Karpas-422 (cell line): ENCODE data around the gene TMED7. TPM values are rescaled to one million over a fixed set of nuclear protein-coding genes. Genes with fewer than 3 reads are reported as not detected.
A peak's percentile ranks its signal among the peaks of the same experiment; 100 is the strongest.
"Not testable (repeated sequence)": the region's sequence is repeated elsewhere in the genome, so short reads cannot be mapped to it uniquely, and the experiment has no call there.

Experiments used
- DNase-seq: peaks from one replicate; pipeline ENCODE4 v3.0.0-alpha.2; 2015
- H2AFZ ChIP-seq: fragments of 200-600 bp; sonication (generic); 2 replicates; pipeline ENCODE4 v1.6.1; 2014; ENCODE audit warnings: antibody characterized with exemption, low read length, mixed read lengths
- H3K27ac ChIP-seq: fragments of 200-600 bp; sonication (generic); 2 replicates; pipeline ENCODE4 v1.5.1; 2014; ENCODE audit warnings: mild to moderate bottlenecking, low read length, moderate library complexity
- H3K27me3 ChIP-seq: fragments of 200-600 bp; sonication (generic); 2 replicates; pipeline ENCODE4 v1.6.1; 2014; ENCODE audit warnings: low read length, mixed read lengths
- H3K36me3 ChIP-seq: fragments of 200-600 bp; sonication (generic); 2 replicates; pipeline ENCODE4 v1.6.1; 2014; ENCODE audit warnings: low read length, mixed read lengths; ENCODE audit not compliant: insufficient read depth
- H3K4me1 ChIP-seq: fragments of 200-600 bp; sonication (generic); 2 replicates; pipeline ENCODE4 v1.6.1; 2014; ENCODE audit warnings: mild to moderate bottlenecking, low read length, mixed read lengths
- H3K4me2 ChIP-seq: fragments of 200-600 bp; sonication (generic); 2 replicates; pipeline ENCODE4 v1.6.1; 2014; ENCODE audit warnings: low read length, low read depth, mild to moderate bottlenecking; ENCODE audit not compliant: poor library complexity, severe bottlenecking
- H3K4me3 ChIP-seq: fragments of 200-600 bp; sonication (generic); 2 replicates; pipeline ENCODE4 v1.5.1; 2014; ENCODE audit warnings: mild to moderate bottlenecking, antibody characterized with exemption, low read length, mixed read lengths
- H3K79me2 ChIP-seq: fragments of 200-600 bp; sonication (generic); 2 replicates; pipeline ENCODE4 v1.6.1; 2014; ENCODE audit warnings: mild to moderate bottlenecking, low read length, mixed read lengths
- H3K9ac ChIP-seq: fragments of 200-600 bp; sonication (generic); 2 replicates; pipeline ENCODE4 v1.6.0; 2014; ENCODE audit warnings: low read length
- H3K9me2 ChIP-seq: fragments of 200-600 bp; sonication (generic), shearing (Covaris generic); replicated peaks from 2 replicates; pipeline ENCODE4 v1.6.0; 2014; ENCODE audit warnings: mild to moderate bottlenecking, low read length, moderate library complexity; ENCODE audit not compliant: insufficient read depth
- H3K9me3 ChIP-seq: fragments of 300-700, 200-600 bp; sonication (generic); 2 replicates; pipeline ENCODE4 v1.6.1; 2014; ENCODE audit warnings: low read length, mixed read lengths
- H4K20me1 ChIP-seq: fragments of 200-600 bp; sonication (generic); 2 replicates; pipeline ENCODE4 v1.6.1; 2014; ENCODE audit warnings: mild to moderate bottlenecking, antibody characterized with exemption, low read length, low read depth; ENCODE audit not compliant: insufficient read depth
- total RNA-seq: library from RNA; depleted of rRNA; stranded (reverse); fragments of >200 nt; shearing (Covaris generic); gene quantifications from 2 replicates; pipeline ENCODE4 v1.2.3, GENCODE V29; 2014; ENCODE audit warnings: low replicate concordance; rRNA removed

The TMED7 gene
- total RNA-seq = 60.8 and 61.1 TPM in 2 replicates

DNA sequence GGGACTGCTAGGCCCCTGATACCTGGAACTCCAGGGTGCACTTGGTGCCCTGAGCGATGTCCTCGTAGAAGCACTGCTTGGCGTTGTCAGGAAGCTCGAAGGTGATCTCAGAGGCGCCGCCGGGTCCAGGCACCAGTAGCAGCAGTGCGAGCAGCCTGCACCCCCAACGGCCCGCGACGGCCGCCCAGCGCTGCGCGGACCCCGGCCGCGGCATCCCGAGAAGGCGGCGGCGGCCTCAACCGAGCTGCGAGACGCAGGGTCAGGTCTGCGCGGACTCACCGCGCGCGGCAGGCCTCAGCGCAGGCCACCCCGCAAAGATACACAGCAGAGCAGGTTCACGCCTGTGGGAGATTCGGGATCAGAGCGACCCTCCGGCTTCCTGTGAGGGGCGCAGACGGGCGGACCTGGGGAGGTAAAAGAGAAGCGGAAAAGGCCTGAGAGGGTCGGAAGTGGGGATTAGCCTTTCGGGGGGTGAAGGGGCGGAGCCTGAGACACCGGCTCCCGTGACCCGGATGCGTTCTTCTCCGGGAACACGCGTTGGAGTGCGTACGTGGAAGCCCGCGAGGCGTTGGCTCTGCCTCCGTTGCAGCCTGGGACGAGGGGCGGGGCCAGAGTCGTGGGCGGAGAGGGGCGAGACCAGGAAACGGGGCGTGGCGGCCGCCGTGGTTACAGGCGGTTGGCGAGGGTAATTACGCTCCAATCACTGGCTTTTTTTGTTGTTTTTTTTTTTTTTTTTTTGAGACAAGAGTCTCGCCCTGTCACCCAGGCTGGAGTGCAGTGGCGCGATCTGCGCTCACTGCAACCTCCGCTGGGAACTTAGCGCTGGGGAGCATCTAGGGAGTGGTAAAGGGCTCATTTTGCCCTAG, at the start of gene TMED7:
Gene TMED7 (minus strand): TSS at position 458 of the 866 bp plus-strand sequence. CDS start 244 bp downstream, at position 214.
- Histone ChIP-seq H2AFZ (peak within 1 kb of the TSS; percentile 71; the same call in 1 of the 2 replicates), H3K79me2 (peaks cover 56% of the 10 kb centered on the region), H3K4me3 (peak within 1 kb of the TSS; percentile 99), H3K4me2 (peak within 1 kb of the TSS; percentile 96), H3K36me3 (peaks cover 21% of the 10 kb centered on the region; the same call in 1 of the 2 replicates), H3K9me2 (no peaks in the 10 kb centered on the region; the same call in 1 of the 2 replicates), H3K4me1 (peaks cover 39% of the 10 kb centered on the region), H3K27me3 (no peaks in the 10 kb centered on the region), H3K9ac (peak within 1 kb of the TSS; percentile 95), H3K27ac (peak within 1 kb of the TSS; percentile 73), H3K9me3 (no peaks in the 10 kb centered on the region), H4K20me1 (peaks cover 6% of the 10 kb centered on the region; the same call in 1 of the 2 replicates)
- peak; percentile 100 for DNase-seq

DNA sequence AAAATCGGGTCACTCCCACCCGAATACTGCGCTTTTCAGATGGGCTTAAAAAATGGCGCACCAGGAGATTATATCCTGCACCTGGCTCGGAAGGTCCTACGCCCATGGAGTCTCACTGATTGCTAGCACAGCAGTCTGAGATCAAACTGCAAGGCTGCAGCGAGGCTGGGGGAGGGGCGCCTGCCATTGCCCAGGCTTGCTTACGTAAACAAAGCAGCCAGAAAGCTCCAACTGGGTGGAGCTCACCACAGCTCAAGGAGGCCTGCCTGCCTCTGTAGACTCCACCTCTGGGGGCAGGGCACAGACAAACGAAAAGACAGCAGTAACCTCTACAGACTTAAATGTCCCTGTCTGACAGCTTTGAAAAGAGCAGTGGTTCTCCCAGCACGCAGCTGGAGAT, 48.9 kb upstream of the TMED7 start:
- H3K4me2 ChIP-seq = not testable (repeated sequence)

DNA sequence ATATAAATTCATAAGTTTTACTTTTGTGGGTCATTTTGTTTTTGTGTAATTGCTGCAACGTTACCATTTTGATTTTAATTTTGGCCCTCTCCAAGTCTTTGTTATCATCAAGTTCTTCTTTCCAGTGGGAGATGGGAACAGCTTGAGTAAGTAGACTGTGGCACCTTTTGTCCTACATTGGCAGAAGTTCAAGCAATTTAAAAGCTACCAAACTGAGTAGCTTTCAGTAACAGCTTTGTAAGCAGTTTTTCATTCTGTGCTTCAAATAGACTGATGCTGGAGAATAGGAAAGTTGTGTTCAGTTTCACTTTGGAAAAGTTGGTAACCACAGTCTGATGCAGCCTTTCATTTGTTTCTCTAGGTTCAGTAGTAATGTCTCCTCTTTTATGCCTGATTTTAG, 47.8 kb upstream of the TMED7 start:
- Histone ChIP-seq H3K79me2 (no peaks in the 10 kb centered on the region), H3K4me1 (no peaks in the 10 kb centered on the region), H3K36me3 (no peaks in the 10 kb centered on the region), H3K9ac (no peak overlapping the region), H3K27me3 (no peaks in the 10 kb centered on the region), H3K9me3 (no peaks in the 10 kb centered on the region), H3K4me3 (no peak overlapping the region), H3K27ac (no peak overlapping the region), H2AFZ (no peak overlapping the region), H3K9me2 (no peaks in the 10 kb centered on the region), H4K20me1 (no peaks in the 10 kb centered on the region), H3K4me2 (no peak overlapping the region)
- DNase-seq = no peak

More for the DNA sequence above, 48.9 kb upstream of the TMED7 start:
- not testable (repeated sequence) for H2AFZ ChIP-seq, H3K79me2 ChIP-seq, DNase-seq, H3K4me3 ChIP-seq, H3K9me3 ChIP-seq, H3K4me1 ChIP-seq, H3K36me3 ChIP-seq, H3K9me2 ChIP-seq, H3K9ac ChIP-seq, H3K27me3 ChIP-seq, H4K20me1 ChIP-seq, H3K27ac ChIP-seq

DNA sequence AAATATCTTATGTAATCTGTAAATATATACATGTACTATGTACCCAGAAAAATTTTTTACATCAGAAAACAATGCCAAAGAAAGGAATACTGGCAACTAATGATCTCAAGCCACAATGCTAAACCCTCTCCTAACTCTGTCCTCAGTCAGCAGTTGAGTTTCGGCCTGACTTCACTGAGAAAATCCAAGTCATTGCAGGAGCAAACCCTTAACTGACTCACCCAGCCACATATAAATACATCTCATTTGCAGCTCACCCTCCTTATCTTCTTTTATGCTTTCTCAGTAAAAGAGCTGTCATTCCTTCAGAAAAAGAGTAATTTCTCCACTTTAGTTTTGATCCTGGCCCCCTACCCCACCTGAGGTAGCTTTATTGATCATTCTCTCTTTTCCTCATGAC, 46.1 kb upstream of the TMED7 start:
- H3K79me2 ChIP-seq = no peaks in the 10 kb centered on the region
- H3K4me3 ChIP-seq = no peak overlapping the region
- H2AFZ ChIP-seq = no peak overlapping the region
- no peaks in the 10 kb centered on the region for H3K9me2 ChIP-seq
- no peaks in the 10 kb centered on the region for H4K20me1 ChIP-seq
- H3K4me2 ChIP-seq = no peak overlapping the region
- H3K27me3 ChIP-seq = no peaks in the 10 kb centered on the region
- H3K27ac ChIP-seq = no peak overlapping the region
- H3K36me3 ChIP-seq = no peaks in the 10 kb centered on the region
- H3K9me3 ChIP-seq = no peaks in the 10 kb centered on the region
- DNase-seq = no peak
- no peaks in the 10 kb centered on the region for H3K4me1 ChIP-seq
- no peak overlapping the region for H3K9ac ChIP-seq

DNA sequence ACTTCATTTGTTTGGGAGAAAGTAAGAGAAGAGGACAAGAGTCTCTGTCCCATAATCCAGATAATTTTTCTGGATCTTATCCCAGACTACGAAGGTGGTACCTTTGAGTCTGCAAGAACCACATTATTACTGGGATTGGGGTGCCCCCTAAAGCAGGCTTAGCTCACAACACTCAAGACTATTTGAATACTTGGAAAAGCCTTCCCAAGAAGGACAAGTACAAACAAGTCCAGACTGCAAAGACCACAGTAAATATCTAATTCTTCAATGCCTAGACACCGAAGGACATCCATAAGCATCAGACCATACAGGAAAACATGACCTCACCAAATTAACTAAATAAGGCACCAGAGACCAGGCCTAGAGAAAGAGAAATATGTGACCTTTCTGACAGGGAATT, 40.2 kb upstream of the TMED7 start:
- no peak for DNase-seq
- no peak overlapping the region for H3K27ac ChIP-seq
- no peak overlapping the region for H3K4me3 ChIP-seq
- H3K4me1 ChIP-seq = no peaks in the 10 kb centered on the region
- H3K4me2 ChIP-seq = no peak overlapping the region
- no peaks in the 10 kb centered on the region for H3K27me3 ChIP-seq
- H3K36me3 ChIP-seq = no peaks in the 10 kb centered on the region
- no peaks in the 10 kb centered on the region for H3K9me3 ChIP-seq
- no peaks in the 10 kb centered on the region for H3K9me2 ChIP-seq
- no peak overlapping the region for H2AFZ ChIP-seq
- H3K79me2 ChIP-seq = no peaks in the 10 kb centered on the region
- no peak overlapping the region for H3K9ac ChIP-seq
- no peaks in the 10 kb centered on the region for H4K20me1 ChIP-seq

DNA sequence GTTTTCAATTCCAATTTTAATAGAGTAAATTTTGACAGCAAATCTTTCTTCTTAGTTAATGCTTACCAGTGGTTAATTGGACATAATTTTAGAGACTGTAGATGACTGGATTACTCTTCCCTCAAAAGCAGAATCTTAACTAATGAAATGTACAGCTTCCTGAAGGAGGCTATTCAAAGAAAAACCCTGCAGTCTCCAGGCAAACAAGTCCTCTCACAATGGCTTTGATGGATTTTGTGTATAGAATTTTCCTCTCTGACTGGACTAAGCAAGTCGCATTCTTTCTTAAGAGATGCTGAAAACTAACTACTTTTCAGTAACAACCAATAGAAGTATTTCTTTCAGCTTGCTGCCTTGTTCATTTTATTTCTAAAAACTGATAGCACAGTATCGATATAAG, 35.7 kb upstream of the TMED7 start:
- no peak overlapping the region for H3K9ac ChIP-seq
- no peaks in the 10 kb centered on the region for H4K20me1 ChIP-seq
- no peaks in the 10 kb centered on the region for H3K27me3 ChIP-seq
- H3K79me2 ChIP-seq = no peaks in the 10 kb centered on the region
- no peaks in the 10 kb centered on the region for H3K4me1 ChIP-seq
- no peak overlapping the region for H3K4me2 ChIP-seq
- no peak for DNase-seq
- H3K9me2 ChIP-seq = no peaks in the 10 kb centered on the region
- no peak overlapping the region for H2AFZ ChIP-seq
- no peak overlapping the region for H3K4me3 ChIP-seq
- no peaks in the 10 kb centered on the region for H3K36me3 ChIP-seq
- no peaks in the 10 kb centered on the region for H3K9me3 ChIP-seq
- H3K27ac ChIP-seq = no peak overlapping the region

DNA sequence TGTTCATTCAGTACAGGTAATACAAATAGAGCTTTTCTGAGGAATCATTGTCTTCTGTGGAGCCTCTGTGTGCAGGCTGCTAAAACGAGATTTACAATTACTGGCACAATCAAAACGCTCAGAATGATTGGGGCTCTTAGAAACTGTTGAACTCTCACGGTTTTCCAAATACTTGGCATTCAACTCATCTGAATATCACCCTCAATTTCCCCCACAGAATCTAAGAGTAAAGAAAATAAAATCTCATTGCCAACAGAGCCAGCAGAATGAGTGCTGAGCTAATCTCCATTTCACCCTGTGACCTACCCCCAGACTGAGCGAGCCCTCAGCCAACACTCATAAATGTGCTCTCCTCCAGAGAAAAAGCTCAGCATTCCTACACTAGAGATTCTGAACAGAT, 35.3 kb upstream of the TMED7 start:
- H3K27ac ChIP-seq = no peak overlapping the region
- no peak for DNase-seq
- H3K9me2 ChIP-seq = no peaks in the 10 kb centered on the region
- H2AFZ ChIP-seq = no peak overlapping the region
- no peaks in the 10 kb centered on the region for H4K20me1 ChIP-seq
- no peak overlapping the region for H3K4me3 ChIP-seq
- H3K4me2 ChIP-seq = no peak overlapping the region
- no peaks in the 10 kb centered on the region for H3K79me2 ChIP-seq
- no peaks in the 10 kb centered on the region for H3K9me3 ChIP-seq
- no peaks in the 10 kb centered on the region for H3K4me1 ChIP-seq
- no peak overlapping the region for H3K9ac ChIP-seq
- H3K27me3 ChIP-seq = no peaks in the 10 kb centered on the region
- H3K36me3 ChIP-seq = no peaks in the 10 kb centered on the region

DNA sequence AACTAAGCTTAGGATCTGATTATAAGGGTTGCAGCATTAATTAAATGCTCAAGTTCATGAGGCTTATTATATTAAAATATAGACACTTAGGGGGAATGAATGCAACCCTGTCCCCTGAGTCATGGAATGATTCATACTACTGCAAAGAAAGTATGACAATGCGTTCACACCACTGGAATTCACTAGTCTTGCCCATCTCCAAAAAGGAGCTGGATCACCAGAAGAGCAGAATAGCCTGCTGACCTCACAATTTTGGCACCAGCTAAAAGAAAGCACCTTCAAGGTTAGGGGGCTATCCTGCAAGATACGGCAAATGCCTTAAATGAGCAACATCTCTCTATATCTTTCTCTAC, 32.0 kb upstream of the TMED7 start:
- H3K4me3 ChIP-seq = no peak overlapping the region
- no peak overlapping the region for H3K4me2 ChIP-seq
- H4K20me1 ChIP-seq = no peaks in the 10 kb centered on the region
- H2AFZ ChIP-seq = no peak overlapping the region
- H3K4me1 ChIP-seq = no peaks in the 10 kb centered on the region
- no peak for DNase-seq
- H3K27me3 ChIP-seq = no peaks in the 10 kb centered on the region
- no peaks in the 10 kb centered on the region for H3K9me3 ChIP-seq
- no peak overlapping the region for H3K9ac ChIP-seq
- no peak overlapping the region for H3K27ac ChIP-seq
- H3K79me2 ChIP-seq = no peaks in the 10 kb centered on the region
- no peaks in the 10 kb centered on the region for H3K36me3 ChIP-seq
- H3K9me2 ChIP-seq = no peaks in the 10 kb centered on the region
